Measurements from ENCODE around the gene IDNK.

Gene IDNK

GRCh38 chr9:83636813-83637212, 13.9 kb downstream of the IDNK start:
- DNase-seq = no peak

GRCh38 chr9:83637389-83637788, 14.4 kb downstream of the IDNK start:
- no peak for DNase-seq

- DNase-seq = no peak
These were observed 16.3 kb downstream of the IDNK start for GRCh38 chr9:83639266-83639665.

GRCh38 chr9:83642793-83643192, 19.9 kb downstream of the IDNK start:
- DNase-seq = no peak

GRCh38 chr9:83646500-83647239, 23.7 kb downstream of the IDNK start:
- no peak for DNase-seq

- DNase-seq = peak in 1 of 2 donors; percentile 24
These were observed 26.1 kb downstream of the IDNK start for GRCh38 chr9:83649080-83649479.

- DNase-seq = no peak
These were observed 26.6 kb downstream of the IDNK start for GRCh38 chr9:83649515-83649914.

- DNase-seq = no peak
These were observed 28.6 kb downstream of the IDNK start for GRCh38 chr9:83651558-83651957.

GRCh38 chr9:83652433-83652832, 29.5 kb downstream of the IDNK start:
- no peak for DNase-seq

- no peak for DNase-seq
These were observed 32.5 kb downstream of the IDNK start for GRCh38 chr9:83655433-83655832.

- no peak for DNase-seq
These were observed 33.2 kb downstream of the IDNK start for GRCh38 chr9:83656032-83656680.

GRCh38 chr9:83656952-83657351, 34.0 kb downstream of the IDNK start:
- no peak for DNase-seq

- no peak for DNase-seq
These were observed 40.0 kb downstream of the IDNK start for GRCh38 chr9:83662933-83663332.

- DNase-seq = no peak
These were observed 42.7 kb downstream of the IDNK start for GRCh38 chr9:83665580-83666200.

- DNase-seq = no peak
These were observed 46.1 kb downstream of the IDNK start for GRCh38 chr9:83669067-83669466.

GRCh38 chr9:83670381-83670780, 47.4 kb downstream of the IDNK start:
- DNase-seq = no peak

GRCh38 chr9:83671451-83671850, 48.5 kb downstream of the IDNK start:
- no peak for DNase-seq

GRCh38 chr9:83675466-83675865, 52.5 kb downstream of the IDNK start:
- no peak for DNase-seq

- DNase-seq = no peak
These were observed 54.7 kb downstream of the IDNK start for GRCh38 chr9:83677596-83677995.

GRCh38 chr9:83680233-83680632, 57.3 kb downstream of the IDNK start:
- DNase-seq = no peak

- DNase-seq = no peak
These were observed 58.5 kb downstream of the IDNK start for GRCh38 chr9:83681490-83681889.

GRCh38 chr9:83688921-83689320, 66.0 kb downstream of the IDNK start:
- no peak for DNase-seq

- no peak for DNase-seq
These were observed 68.5 kb downstream of the IDNK start for GRCh38 chr9:83691492-83691891.

All from hippocampal formation (tissue), 2 donors.